IMR-90 (cell line): ENCODE measurements around the gene RAB18. TPM values are rescaled to one million over a fixed set of nuclear protein-coding genes. Genes with fewer than 3 reads are reported as not detected.

ENCODE experiments used
- ATAC-seq: fragments of 200-7000 bp; cut with Tn5 transposase; 2 replicates; pipeline ENCODE4 v1.9.1; 2020; ENCODE audit warnings: low read depth, mild to moderate bottlenecking, moderate library complexity
- BruUV-seq: library from RNA; stranded (reverse); fragments of 400-500 nt; replicated peaks from 2 replicates; lab custom pipeline; 2021; lab: Mats Ljungman, UMichigan
- CTCF ChIA-PET: fragments of 300-600 bp; formaldehyde crosslinking; extraction: SDS; loops from one replicate; lab custom pipeline; 2021; ENCODE audit warnings: antibody characterized with exemption; lab: Yijun Ruan, JAX
- POLR2A ChIA-PET: fragments of 300-600 bp; sonication (Branson Sonifier 250); formaldehyde crosslinking; loops from one replicate; lab custom pipeline; 2022; ENCODE audit warnings: antibody characterized with exemption; ENCODE audit not compliant: unreplicated experiment; lab: Charles Lee
- DNase-seq: peaks from one replicate; pipeline ENCODE4 v3.0.0; 2013
- H2AFZ ChIP-seq: replicated peaks from 2 replicates; pipeline ENCODE3; 2013; ENCODE audit warnings: low read length, mild to moderate bottlenecking; ENCODE audit not compliant: poor library complexity
- H2AK5ac ChIP-seq: 2 replicates; pipeline ENCODE4 v1.6.1; 2013; ENCODE audit warnings: low read depth, low read length, inconsistent platforms
- H2AK9ac ChIP-seq: replicated peaks from 2 replicates; pipeline ENCODE3; 2013; ENCODE audit warnings: mild to moderate bottlenecking, low read depth, low read length, moderate library complexity; ENCODE audit not compliant: poor library complexity
- H2BK120ac ChIP-seq: 2 replicates; pipeline ENCODE4 v1.6.1; 2013; ENCODE audit warnings: low read depth, low read length, inconsistent platforms
- H2BK15ac ChIP-seq: 3 replicates; pipeline ENCODE4 v1.6.1; 2013; ENCODE audit warnings: low read depth, low read length, inconsistent platforms
- H2BK20ac ChIP-seq: 2 replicates; pipeline ENCODE4 v1.6.1; 2013; ENCODE audit warnings: low read depth, mild to moderate bottlenecking, inconsistent platforms, low read length, moderate library complexity
- H2BK5ac ChIP-seq: 2 replicates; pipeline ENCODE4 v1.6.1; 2013; ENCODE audit warnings: mild to moderate bottlenecking, low read depth, low read length, inconsistent platforms; ENCODE audit not compliant: poor library complexity, severe bottlenecking
- H3K14ac ChIP-seq: replicated peaks from 2 replicates; pipeline ENCODE4 v1.6.1; 2013; ENCODE audit warnings: low read depth, low read length, inconsistent platforms
- H3K18ac ChIP-seq: 2 replicates; pipeline ENCODE4 v1.6.1; 2013; ENCODE audit warnings: low read depth, low read length, control low read depth
- H3K23ac ChIP-seq: 2 replicates; pipeline ENCODE4 v1.6.1; 2013; ENCODE audit warnings: low read depth, low read length, inconsistent platforms
- H3K27ac ChIP-seq: 2 replicates; pipeline ENCODE4 v1.5.1; 2013; ENCODE audit warnings: mild to moderate bottlenecking, control low read depth, low read length; ENCODE audit not compliant: insufficient read depth
- H3K27me3 ChIP-seq: 2 replicates; pipeline ENCODE4 v1.6.1; 2013; ENCODE audit warnings: low read length; ENCODE audit not compliant: control insufficient read depth, insufficient read depth
- H3K36me3 ChIP-seq: 2 replicates; pipeline ENCODE4 v1.6.1; 2013; ENCODE audit warnings: low read length, mixed read lengths; ENCODE audit not compliant: control insufficient read depth, insufficient read depth
- H3K4ac ChIP-seq: 2 replicates; pipeline ENCODE4 v1.6.1; 2013; ENCODE audit warnings: low read depth, low read length, inconsistent platforms
- H3K4me1 ChIP-seq: 2 replicates; pipeline ENCODE4 v1.6.1; 2013; ENCODE audit warnings: low read length, mixed read lengths; ENCODE audit not compliant: control insufficient read depth, insufficient read depth
- H3K4me2 ChIP-seq: 2 replicates; pipeline ENCODE4 v1.6.1; 2013; ENCODE audit warnings: low read depth, mild to moderate bottlenecking, control low read depth, low read length, moderate library complexity
- H3K4me3 ChIP-seq: 2 replicates; pipeline ENCODE4 v1.5.1; 2013; ENCODE audit warnings: low read depth, mild to moderate bottlenecking, control low read depth, low read length, moderate library complexity; ENCODE audit not compliant: insufficient read depth
- H3K56ac ChIP-seq: 2 replicates; pipeline ENCODE4 v1.6.1; 2013; ENCODE audit warnings: low read length, inconsistent platforms; ENCODE audit not compliant: insufficient read depth; ENCODE audit errors: extremely low read depth
- H3K79me1 ChIP-seq, 2 experiments: 2 replicates each; pipeline ENCODE4 v1.6.1; 2013; ENCODE audit warnings: low read length in 2 of 2, inconsistent platforms in 1 of 2, low read depth in 1 of 2
- H3K9ac ChIP-seq: 2 replicates; pipeline ENCODE4 v1.6.1; 2013; ENCODE audit warnings: low read depth, low read length, control low read depth
- H3K9me1 ChIP-seq: 2 replicates; pipeline ENCODE4 v1.6.1; 2013; ENCODE audit warnings: low read length, inconsistent platforms; ENCODE audit not compliant: insufficient read depth
- H3K9me3 ChIP-seq: 2 replicates; pipeline ENCODE4 v1.6.1; 2013; ENCODE audit warnings: low read length; ENCODE audit not compliant: control insufficient read depth, insufficient read depth
- H4K20me1 ChIP-seq: 2 replicates; pipeline ENCODE4 v1.6.1; 2013; ENCODE audit warnings: low read length, inconsistent platforms; ENCODE audit not compliant: insufficient read depth
- H4K5ac ChIP-seq: 2 replicates; pipeline ENCODE4 v1.6.1; 2013; ENCODE audit warnings: mild to moderate bottlenecking, low read depth, low read length, control low read depth
- H4K8ac ChIP-seq, 2 experiments: 2 replicates each; pipeline ENCODE4 v1.6.1; 2013; ENCODE audit warnings: low read depth in 2 of 2, low read length in 2 of 2, control low read depth in 1 of 2, inconsistent platforms in 1 of 2
- H4K91ac ChIP-seq: 2 replicates; pipeline ENCODE4 v1.6.1; 2013; ENCODE audit warnings: low read depth, low read length, inconsistent platforms; ENCODE audit not compliant: insufficient read depth
- BHLHE40 ChIP-seq: fragments of 150-350 bp; IDR thresholded peaks from 2 replicates; pipeline ENCODE4 v1.6.1; 2016; ENCODE audit warnings: mild to moderate bottlenecking, low read depth, low read length
- ELK1 ChIP-seq: fragments of 150-350 bp; IDR thresholded peaks from 2 replicates; pipeline ENCODE4 v1.6.1; 2016; ENCODE audit warnings: low read depth, mild to moderate bottlenecking, low read length, moderate library complexity, borderline replicate concordance
- MAZ ChIP-seq: IDR thresholded peaks from 2 replicates; pipeline ENCODE4 v1.6.1; 2012; ENCODE audit warnings: low read depth, mild to moderate bottlenecking, low read length, improper control_type of control experiment, moderate library complexity, borderline replicate concordance
- NFE2L2 ChIP-seq: fragments of 150-350 bp; IDR thresholded peaks from 2 replicates; pipeline ENCODE4 v1.6.1; 2016; ENCODE audit warnings: low read depth, mild to moderate bottlenecking, low read length
- POLR2A ChIP-seq: IDR thresholded peaks from 2 replicates; pipeline ENCODE4 v1.6.1; 2012; ENCODE audit warnings: mild to moderate bottlenecking, low read depth, low read length
- RAD21 ChIP-seq: IDR thresholded peaks from 2 replicates; pipeline ENCODE4 v1.6.1; 2012; ENCODE audit warnings: low read length, improper control_type of control experiment
- WGBS, 2 experiments: methylation state at CpG; one replicate each; pipeline versions ENCODE4 v1.1.5 to v1.1.7; 2013; ENCODE audit warnings: missing lambda C conversion rate in 2 of 2; ENCODE audit not compliant: insufficient read length in 1 of 2; ENCODE audit errors: extremely low coverage in 2 of 2; 5-methylcytosine and 5-hydroxymethylcytosine counted together
- dilution Hi-C: fragments of 300-500 bp; cut with HindIII; formaldehyde crosslinking; loops from one replicate; pipeline ENCODE4 v1.14.3; 2018; ENCODE audit warnings: low sequenced_read_pairs; ENCODE audit not compliant: unreplicated experiment
- in situ Hi-C: fragments of 300-500 bp; cut with MboI; formaldehyde crosslinking; loops from 3 replicates; pipeline ENCODE4 v1.14.3; 2019; ENCODE audit warnings: low sequenced_read_pairs, inconsistent platforms, mixed read lengths
- intact Hi-C: fragments of 100-400 bp; cut with micrococcal nuclease; formaldehyde crosslinking; loops from 2 replicates; pipeline ENCODE4 v1.10.0; 2022
- polyA plus RNA-seq, 3 experiments: library from polyadenylated mRNA; depleted of rRNA; stranded (reverse); fragments of >200 nt; gene quantifications; 2 replicates each; pipeline ENCODE4 v1.2.3, GENCODE V29; 2012; ENCODE audit warnings: low replicate concordance in 1 of 3
- total RNA-seq: library from RNA; depleted of rRNA; stranded (reverse); fragments of >200 nt; gene quantifications from 2 replicates; pipeline ENCODE4 v1.2.3, GENCODE V29; 2012

RAB18 gene
- total and polyA plus RNA-seq, 2 of the 4 experiments (the other 2 are of a cell fraction), result 17.6 to 38.8 TPM

GRCh38 chr10:27535317-27535716 is 31.2 kb downstream of the RAB18 start:
- dilution Hi-C loops (no loop called here), intact Hi-C loops (no loop called here), in situ Hi-C loops (no loop called here)
- Histone ChIP-seq H3K4ac (no peak overlapping the region), H3K56ac (no peak overlapping the region), H3K4me2 (no peak overlapping the region), H3K14ac (no peak overlapping the region), H3K9me3 (no peaks in the 10 kb centered on the region), H2BK120ac (no peak overlapping the region), H2AK5ac (no peak overlapping the region), H2BK20ac (no peak overlapping the region), H2AK9ac (no peak overlapping the region), H4K20me1 (no peaks in the 10 kb centered on the region), H3K18ac (no peak overlapping the region), H3K27ac (no peak overlapping the region), H3K4me1 (no peaks in the 10 kb centered on the region), H3K27me3 (no peaks in the 10 kb centered on the region), H2AFZ (no peak overlapping the region), H3K79me1 (peaks cover 21 to 35% of the 10 kb centered on the region in 2 experiments), H2BK5ac (no peak overlapping the region), H2BK15ac (no peak overlapping the region), H4K8ac (no peak overlapping the region), H4K5ac (no peak overlapping the region), H4K91ac (no peak overlapping the region), H3K9ac (no peak overlapping the region), H3K36me3 (peaks cover 24% of the 10 kb centered on the region), H3K9me1 (no peaks in the 10 kb centered on the region), H3K23ac (no peak overlapping the region), H3K4me3 (no peak overlapping the region)
- ChIA-PET POLR2A (no interaction called here), CTCF (no interaction called here)
- no TSS peak for BruUV-seq
- TF ChIP-seq MAZ (no peak), BHLHE40 (no peak), ELK1 (no peak), POLR2A (no peak), RAD21 (no peak), NFE2L2 (no peak)
- WGBS, 2 experiments, result 98% methylated on average over 4 of the region's 4 CpGs; no CpG with 5 or more reads in 1 of the 2 experiments
- DNase-seq, result no peak
- ATAC-seq, result no peak
